SHP77 (cell line): ENCODE results near the gene MEIS3.
A peak's percentile ranks its signal among the peaks of the same experiment; 100 is the strongest.

Experiments used
- DNase-seq, 2 experiments: peaks; one replicate each; lab custom pipeline; 2025; lab: John Stamatoyannopoulos, UW

MEIS3 gene

GRCh38 chr19:47435196-47435595 lies 15.9 kb upstream of the MEIS3 start:
- DNase-seq = no peak

GRCh38 chr19:47434088-47434487 lies 14.8 kb upstream of the MEIS3 start:
- DNase-seq = no peak

DNA sequence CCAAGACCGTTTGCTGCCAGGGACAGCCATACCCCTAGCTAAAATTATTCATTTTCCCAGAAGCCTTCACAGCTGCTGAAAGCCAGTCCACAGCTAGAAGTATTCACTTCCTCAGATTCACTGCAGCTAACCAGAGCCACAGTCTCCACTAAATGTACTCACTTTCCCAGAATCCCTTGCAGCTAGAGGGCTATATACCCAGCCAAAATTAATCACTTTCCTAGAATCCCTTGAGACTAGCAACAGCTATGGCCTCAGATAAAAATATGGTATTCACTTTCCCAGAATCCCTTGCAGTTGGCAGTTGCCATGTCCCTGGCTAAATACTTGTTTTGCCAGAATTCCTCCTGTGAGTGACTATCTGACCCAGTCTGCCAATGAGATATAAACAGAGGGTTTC lies 13.8 kb upstream of the MEIS3 start:
- DNase-seq = no peak

- no peak for DNase-seq
Measured at GRCh38 chr19:47432499-47432898, 13.2 kb upstream of the MEIS3 start.

DNA sequence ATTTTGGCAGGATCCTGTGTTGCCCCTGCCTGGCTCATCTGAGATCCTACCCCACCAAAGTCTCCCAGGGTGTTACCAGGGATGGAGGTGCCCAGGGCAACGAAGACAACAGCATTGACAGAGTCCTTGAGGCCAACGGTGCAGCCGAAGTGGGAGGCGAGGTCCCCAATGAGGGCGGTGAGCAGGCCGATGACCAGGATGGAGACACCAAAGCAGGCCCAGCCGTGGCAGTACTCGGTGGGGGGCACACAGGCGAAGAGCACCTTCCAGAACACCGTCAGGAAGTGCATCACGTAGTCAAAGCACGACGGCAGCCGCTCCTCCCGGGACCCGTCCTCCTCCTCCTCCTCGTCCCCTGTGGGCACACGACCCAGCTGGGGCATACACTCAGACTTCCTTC lies 12.8 kb upstream of the MEIS3 start:
- DNase-seq = no peak

GRCh38 chr19:47430041-47430802 lies 10.9 kb upstream of the MEIS3 start:
- no peak for DNase-seq

DNA sequence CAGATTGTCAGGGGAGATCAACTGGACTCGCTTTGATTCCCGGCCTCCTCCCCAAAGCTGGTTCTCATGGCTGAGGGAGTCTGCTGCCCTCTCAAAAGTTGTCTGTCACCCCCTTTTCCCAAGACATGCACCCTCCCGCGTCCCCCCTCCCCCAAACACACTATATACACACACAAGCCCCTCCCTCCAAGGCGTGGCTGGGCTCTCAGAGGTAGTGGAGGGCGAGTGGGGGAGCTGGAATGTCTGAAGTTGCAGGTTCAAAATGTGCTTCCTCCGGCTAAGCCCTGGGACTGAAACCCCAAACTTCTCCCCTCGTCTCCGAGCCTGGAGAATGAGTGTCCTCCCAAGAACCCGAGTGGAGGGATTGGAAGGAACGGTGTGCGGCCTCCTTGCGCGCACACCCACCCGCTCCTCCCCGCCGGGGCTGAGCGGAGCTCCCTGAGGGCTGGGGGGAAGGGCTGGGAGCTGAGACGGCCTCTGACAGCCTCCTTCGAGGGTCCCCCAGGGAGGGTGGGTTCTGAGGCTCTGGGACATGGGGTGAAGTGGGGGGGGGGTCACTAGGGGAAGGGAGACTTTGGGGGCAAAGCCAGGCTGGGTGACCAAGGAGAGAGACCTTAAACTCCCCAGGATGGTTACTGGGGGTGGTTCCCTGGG lies 9.9 kb upstream of the MEIS3 start:
- DNase-seq = no peak

DNA sequence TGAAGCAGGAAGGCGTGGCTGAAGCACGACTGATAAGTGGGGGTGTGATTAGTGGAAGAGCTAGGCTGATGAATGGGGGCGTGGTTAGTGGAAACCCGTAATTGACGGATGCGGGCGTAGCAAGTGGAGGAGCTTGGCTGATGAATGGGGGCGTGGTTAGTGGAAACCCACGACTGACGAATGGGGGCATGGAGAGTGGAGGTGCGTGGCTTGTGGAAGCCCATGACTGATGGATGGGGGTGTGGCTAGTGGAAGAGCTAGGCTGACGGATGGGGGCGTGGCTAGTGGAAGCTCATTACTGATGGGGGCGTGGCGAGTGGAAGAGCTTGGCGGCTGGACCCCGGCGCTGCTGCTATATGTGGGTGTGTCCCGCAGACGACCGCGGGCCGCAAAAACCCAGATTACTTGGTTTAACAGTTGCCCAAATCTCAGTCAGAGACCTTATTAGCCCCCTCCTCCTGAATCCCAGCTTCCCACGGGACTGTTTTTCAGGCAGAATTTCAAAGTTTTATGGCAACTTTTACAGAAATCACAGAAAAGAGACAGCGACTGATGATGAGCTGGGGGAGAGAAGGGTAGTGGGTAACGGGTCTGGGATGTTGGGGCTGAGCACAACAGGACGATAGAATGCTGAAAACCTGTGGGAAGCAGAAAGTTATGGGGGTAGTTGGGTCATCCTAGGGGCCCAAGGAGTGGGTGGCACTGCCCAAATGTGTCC lies 9.0 kb upstream of the MEIS3 start:
- DNase-seq = peak; percentile 97 to 98

GRCh38 chr19:47427241-47428176 lies 8.2 kb upstream of the MEIS3 start:
- DNase-seq = peak; percentile 51 to 58

DNA sequence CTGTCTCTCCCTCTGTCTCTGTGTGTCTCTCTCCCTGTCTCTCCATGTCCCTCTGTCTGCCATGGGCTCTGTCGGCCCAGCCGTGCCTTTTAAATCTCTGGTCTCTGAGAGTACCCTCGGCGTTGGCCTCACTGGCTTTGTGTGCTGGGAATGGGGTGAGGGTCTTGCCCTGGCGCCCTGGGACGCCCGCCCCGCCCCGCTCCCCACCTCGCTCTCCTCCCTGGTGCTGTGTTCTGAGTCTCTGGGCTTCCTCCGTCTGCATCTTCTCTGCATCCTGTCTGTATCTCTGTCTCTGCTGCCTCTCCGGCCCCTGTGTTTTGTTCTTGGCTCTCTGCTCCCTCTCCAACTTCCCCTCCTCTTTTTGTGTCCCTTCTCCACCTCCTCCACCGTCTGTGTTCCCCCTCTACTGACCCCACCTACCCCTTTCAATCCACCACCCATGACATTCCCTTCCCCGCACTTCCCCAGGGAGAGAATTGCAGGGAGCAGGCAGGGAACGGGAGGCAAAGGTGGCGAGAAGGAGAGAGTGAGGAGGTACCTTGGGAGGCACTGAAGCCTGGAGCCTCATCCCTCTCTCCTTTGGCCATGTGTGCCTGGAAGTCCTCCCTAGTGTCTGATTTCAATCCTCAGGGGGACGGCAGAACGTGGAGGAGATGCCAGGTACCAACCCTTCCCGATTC lies 4.0 kb upstream of the MEIS3 start:
- DNase-seq = no peak

DNA sequence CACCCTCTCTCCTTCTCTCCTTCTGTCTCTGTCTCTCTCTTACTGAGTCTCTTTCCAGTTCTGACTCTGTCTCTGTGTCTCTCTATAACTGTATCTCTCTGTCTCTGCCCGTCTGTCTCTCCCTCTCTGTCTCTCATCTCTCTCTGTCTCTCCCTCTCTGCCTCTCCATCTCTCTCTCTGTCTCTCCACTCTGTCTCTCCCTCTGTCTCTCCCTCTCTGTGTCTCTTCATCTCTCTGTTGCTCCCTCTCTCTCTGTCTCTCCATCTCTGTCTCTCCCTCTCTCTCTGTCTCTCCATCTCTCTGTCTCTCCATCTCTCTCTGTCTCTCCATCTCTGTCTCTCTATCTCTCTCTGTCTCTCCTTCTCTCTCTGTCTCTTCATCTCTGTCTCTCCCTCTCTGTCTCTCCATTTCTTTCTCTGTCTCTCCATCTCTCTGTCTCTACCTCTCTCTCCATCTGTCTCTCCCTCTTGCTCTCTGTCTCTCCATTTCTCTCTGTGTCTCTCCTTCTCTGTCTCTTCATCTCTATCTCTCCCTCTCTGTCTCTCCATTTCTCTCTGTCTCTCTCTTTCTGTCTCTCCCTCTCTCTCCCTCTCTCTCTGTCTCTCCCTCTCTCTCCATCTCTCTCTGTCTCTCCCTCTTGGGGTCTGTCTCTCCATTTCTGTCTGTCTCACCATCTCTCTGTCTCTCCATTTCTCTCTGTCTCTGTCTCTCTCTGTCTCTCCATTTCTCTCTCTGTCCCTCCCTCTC lies 3.3 kb upstream of the MEIS3 start:
- DNase-seq = no peak

- DNase-seq = no peak
Measured at GRCh38 chr19:47421844-47422395, 2.6 kb upstream of the MEIS3 start.

- DNase-seq = no peak
Measured at GRCh38 chr19:47421244-47421786, 2.0 kb upstream of the MEIS3 start.

GRCh38 chr19:47419789-47420188 lies 462 bp upstream of the MEIS3 start:
- no peak for DNase-seq

DNA sequence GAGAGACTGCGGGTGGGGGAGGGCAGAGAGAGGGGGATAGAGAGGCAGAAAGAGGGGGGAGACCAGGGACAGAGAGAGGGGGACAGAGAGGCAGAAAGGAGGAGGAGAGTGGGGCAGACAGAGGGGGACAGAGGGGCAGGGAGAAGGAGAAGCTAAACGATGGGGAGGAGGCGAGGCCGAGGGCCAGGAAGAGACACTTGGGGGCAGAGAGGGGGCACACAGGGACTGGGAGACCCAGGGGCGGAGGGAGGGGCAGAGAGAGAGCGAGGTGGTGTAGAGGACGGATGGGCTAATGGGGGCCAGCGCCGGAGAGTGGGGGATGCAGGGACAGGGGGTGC lies 666 bp downstream of the MEIS3 start:
- DNase-seq = no peak

DNA sequence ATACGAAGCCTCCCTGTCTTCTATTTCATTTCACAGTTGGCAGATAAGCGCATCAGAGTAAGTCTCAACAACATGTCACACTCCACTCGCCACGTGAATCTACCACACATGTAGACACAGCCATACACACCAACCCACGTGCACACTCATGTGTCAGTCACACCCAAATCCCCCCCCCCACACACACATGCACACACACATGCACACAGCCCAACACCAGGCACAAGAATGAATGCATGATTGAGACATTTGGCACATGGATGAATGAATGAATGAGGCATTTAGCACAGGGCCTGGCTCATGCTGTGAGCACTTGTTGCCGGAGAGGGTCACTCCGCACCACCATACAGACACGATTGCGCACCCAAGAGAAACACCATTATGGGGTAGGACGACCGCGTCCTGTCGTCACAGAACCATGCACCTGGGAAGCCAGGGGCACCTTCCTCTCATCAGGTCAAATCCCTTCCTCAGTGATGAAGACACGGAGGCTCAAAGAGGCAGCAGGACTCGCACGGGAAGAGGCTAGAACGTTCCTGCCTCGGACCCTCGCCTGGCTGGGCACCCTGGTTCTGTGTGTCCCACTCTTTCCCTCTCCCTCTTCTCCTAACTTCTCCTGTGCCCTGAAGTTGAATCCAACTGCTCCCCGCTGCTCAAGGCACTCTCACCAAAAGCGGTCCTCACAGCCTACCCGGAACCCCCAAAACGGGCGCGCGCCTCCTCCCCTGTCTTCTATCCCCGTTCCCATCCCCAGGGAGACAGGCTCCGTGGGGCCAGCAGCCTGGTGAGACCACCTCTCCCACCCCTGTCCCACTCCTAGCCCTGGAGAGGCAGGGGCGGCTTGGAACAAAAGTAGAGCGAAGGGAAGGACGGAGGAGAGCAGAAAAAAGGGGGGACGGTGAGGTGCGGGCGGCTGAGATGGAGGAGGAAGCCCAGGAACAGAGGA lies 1.3 kb downstream of the MEIS3 start:
- no peak for DNase-seq

DNA sequence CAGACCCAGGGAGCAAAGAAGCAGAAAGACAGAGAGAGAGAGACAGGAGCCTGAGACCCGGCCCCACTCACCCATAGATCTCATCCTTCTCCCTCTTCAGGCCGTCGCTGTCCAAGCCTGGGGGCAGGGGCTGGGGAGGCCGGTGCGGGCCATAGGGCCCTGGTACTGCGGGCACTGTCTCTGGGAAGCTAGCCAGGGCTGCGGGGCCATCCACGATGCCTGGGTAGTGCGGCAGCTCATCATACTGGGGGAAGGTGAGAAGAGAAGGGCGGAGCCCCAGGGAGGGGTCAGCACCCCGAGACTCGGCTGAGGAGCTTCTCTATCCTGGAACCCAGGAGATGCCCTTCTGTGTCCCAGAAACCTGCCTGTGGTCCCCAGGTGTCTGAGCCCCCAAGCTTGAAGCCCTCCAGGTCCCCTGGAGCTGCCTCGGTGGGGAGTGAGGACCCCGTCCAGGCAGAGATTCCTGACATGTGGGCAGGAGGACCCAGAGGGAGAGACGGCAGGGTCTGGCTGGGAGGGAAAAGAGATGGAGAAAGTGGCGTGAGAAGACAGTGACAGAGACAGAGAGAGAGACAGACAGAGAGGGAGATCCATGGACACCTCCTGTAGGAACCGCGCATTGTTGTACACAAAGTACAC lies 2.1 kb downstream of the MEIS3 start:
- no peak for DNase-seq

GRCh38 chr19:47416643-47416985 lies 2.7 kb downstream of the MEIS3 start:
- no peak for DNase-seq
